ENCODE measurements around the gene SH2D3C.

Gene SH2D3C

DNA sequence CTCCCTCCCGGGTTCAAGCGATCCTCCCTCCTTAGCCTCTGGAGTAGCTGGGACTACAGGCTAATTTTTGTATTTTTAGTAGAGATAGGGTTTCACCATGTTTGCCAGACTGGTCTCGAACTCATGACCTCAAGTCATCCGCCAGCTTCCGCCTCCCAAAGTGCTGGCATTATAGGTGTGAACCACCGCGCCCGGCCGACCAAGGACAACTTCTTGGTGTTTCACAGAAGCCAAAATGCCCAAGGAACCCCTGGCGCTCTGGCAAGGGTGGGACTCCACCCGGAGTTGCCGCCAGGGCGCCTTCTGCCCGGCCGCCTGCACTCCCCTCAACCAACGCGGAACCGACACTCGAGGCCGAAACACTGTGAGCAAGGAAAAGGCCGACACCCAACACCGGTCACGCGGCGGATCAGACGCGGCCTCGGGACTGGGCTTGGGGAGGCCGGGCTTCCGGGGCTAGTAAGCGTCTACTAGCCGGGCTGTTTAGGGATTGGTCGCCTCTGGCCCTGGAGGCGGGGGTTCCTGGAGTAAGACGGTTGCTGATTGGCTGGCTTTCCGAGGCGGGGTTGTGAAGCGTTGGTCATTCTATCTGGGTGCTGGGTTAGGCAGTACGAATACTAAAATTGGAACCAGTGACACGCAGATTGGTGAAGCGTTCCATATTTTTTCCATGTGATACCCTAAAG lies 79.3 kb downstream of the SH2D3C start:
- DNase-seq (ENCODE audit: low spot score) = peak; percentile 90

DNA sequence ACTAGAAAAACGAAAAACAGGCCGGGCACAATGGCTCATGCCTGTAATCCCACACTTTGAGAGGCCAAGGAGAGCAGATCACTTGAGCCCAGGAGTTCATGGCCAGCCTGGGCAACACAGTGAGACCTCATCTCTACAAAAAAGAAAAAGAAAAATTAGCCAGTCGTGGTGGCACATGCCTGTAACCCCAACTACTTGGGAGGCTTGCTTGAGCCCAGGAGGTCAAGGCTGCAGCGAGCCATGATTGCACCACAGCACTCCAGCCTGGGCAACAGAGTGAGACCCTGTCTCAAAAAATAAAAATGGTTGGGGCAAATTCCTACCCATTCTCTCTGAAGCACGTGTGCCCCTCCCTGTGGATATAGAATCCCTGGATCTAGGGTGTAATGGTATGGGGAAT lies 80.1 kb downstream of the SH2D3C start:
- DNase-seq (ENCODE audit: low spot score) = no peak

DNA sequence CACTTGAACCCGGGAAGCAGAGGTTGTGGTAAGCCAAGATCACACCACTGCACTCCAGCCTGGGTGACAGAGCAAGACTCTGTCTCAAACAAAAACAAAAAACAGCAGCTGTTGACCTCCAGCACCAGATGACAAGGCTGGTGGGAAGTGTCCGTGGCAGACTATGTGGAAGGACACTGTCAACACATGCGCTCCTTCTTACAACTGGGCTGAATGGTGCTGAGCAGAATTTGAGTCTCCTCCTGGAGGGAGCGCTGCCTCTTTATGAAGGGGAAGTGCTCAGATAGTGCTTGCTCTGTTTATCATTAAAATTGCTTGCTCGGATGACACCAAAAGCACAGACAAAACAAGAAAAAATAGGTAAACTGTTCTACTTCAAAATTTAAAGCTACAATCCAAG lies 80.9 kb downstream of the SH2D3C start:
- no peak for DNase-seq (ENCODE audit: low spot score)

DNA sequence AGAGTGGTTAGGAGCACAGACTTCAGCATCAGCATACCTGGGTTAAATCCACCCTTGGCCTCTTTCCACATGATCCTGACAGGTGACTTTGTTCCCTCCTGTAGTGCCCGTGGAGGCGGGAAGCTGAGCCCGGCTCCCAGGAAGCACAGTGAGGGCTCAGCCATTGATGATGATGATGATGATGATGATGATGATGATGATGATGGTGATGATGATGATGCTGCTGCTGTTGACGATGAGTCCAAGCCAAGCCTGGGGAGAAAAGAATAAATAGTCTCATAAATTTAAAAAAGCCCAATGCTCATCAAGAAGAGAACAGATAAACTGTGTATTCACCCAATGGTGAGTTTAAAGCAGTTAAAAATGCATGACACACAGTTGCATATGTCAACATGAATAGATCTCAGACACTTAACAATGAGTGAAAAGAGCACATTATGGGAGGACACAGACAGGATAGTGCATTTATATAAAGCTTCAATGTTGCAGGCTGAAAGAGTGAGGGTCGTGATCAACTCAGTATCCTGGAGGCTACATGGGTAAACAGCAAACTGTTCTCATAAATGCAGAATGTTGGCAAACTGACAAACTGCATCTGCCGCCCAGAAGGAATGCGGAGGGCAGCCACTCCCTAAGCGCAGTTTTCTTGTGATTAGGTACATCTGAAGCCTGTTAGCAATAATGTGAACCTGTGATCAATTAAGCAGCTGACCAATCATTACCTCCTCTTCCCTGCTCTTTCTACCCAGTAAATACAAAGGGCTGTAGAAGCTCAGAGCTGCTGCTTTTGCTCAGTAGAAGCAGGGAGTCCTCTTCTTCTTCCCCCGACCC lies 83.4 kb downstream of the SH2D3C start:
- DNase-seq (ENCODE audit: low spot score) = no peak

DNA sequence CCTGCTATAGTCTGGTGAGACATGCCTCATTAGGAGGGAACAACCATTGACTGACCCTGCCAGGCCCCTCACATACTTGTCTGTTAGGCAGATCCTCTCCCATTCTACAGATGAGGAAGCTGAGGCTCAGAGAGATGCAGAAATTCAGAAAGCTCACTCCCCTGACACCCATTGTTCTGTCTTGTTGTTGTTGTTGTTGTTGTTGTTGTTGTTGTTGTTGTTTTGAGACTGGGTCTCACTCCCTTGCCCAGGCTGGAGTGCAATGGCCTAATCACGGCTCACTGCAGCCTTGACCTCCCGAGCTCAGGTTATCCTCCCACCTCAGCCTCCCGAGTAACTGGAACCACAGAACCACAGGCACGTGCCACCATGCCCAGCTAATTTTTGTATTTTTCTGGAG lies 84.8 kb downstream of the SH2D3C start:
- no peak for DNase-seq (ENCODE audit: low spot score)

DNA sequence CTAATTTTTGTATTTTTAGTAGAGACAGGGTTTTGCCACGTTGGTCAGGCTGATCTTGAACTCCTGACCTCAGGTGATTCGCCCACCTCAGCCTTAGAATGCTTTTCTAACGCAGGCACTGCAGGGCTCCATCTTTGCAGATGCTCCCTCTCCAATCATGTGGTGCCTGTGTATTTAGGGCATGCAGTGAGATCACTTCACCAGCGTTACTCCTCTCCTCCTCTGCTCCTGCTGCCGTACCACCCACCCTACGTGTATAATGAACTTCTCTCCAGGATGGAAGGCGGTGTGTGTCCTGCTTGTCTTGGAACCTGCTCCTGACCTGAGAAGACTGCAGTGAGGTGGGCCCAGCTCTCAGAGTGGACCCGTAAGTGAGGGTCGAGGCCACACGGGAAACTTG lies 85.3 kb downstream of the SH2D3C start:
- no peak for DNase-seq (ENCODE audit: low spot score)

DNA sequence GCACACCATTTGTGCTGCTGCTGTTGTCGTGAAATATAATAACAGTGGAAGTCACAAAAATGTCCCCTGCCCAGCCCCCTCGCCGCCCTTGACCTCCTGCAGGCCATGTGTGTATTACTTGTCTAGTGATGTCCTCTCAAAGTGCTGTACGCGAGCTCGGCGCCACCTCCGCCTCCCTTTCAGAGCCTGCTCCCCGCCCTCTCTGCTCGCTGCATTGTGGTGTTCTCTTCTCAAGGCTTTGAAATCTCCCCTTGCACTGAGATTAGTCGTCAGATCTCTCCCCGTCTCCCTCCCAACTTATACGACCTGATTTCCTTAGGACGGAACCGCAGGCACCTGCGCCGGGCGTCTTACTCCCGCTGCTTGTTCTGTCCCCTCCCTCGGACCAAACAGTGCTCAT lies 86.4 kb downstream of the SH2D3C start:
- DNase-seq (ENCODE audit: low spot score) = no peak

DNA sequence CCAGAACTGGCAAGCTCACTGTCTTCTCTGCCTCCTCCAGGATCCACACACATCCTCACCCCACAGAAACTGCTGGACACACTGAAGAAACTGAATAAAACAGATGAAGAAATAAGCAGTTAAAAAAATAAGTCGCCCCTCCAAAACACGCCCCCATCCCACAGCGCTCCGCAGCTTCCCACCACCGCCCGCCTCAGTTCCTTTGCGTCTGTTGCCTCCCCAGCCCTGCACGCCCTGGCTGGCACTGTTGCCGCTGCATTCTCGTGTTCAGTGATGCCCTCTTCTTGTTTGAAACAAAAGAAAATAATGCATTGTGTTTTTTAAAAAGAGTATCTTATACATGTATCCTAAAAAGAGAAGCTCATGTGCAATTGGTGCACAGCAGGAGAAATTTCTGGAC lies 87.7 kb downstream of the SH2D3C start:
- DNase-seq (ENCODE audit: low spot score) = no peak

DNA sequence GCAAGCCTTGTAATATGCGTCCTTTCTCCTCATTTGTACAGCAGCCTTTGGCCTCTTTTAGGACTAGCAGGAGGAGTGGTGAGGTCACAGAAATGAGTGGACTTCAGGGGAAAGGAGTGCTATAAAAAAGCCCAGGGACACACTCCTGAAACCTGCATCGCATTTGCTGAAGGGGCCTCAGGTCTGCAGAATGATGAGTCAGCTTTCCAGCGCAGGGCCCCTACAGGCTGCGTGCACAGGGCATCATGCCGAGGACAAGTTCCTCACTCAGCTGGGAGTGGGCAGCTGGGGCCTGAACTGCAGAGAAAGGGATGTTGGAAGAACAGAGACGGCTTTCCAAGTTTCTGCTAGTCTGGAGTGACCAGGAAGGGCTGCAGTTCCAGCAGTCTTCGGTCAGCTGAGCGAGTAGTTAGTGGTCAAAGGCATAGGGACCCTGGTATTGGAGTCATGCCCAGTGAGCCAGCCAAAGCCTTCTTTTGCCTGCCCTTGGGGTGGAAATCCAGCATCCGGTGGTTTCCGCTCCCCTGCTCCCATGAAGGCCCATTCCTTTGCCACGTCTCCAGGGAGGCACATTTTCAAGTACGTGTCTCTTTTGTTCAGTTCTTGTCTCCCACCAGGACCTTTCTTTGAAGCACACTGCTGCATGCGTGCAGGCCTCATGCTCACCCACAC lies 89.0 kb downstream of the SH2D3C start:
- DNase-seq (ENCODE audit: low spot score) = no peak
